Measurements from ENCODE around the gene FAXC. TPM values are rescaled to one million over a fixed set of nuclear protein-coding genes. Genes with fewer than 3 reads are reported as not detected.

FAXC gene
- total and polyA plus RNA-seq, 4 donors, result 11.7 to 51.9 (median 36.2) TPM

- Histone ChIP-seq H3K9me3 (ENCODE audit: control insufficient read depth, insufficient read depth, low read length) (no peaks in the 10 kb centered on the region), H3K4me1 (ENCODE audit: control insufficient read depth, insufficient read depth, low read length) (no peaks in the 10 kb centered on the region), H3K27me3 (ENCODE audit: control insufficient read depth, insufficient read depth, low read length) (no peaks in the 10 kb centered on the region), H3K36me3 (ENCODE audit: control insufficient read depth, insufficient read depth, low read length) (peaks cover 21% of the 10 kb centered on the region), H3K4me3 (ENCODE audit: low read depth, low read length) (no peak overlapping the region), H3K27ac (ENCODE audit: low read depth, low read length) (no peak overlapping the region)
- no peak for DNase-seq (ENCODE audit: low read depth in 4 of 6, low spot score in 6 of 6)
- no CpG with 5 or more reads among the region's 3 CpGs for WGBS (ENCODE audit: insufficient coverage)
These were observed 30.9 kb downstream of the FAXC start for GRCh38 chr6:99318566-99318965.

- Histone ChIP-seq H3K4me1 (ENCODE audit: control insufficient read depth, insufficient read depth, low read length) (no peaks in the 10 kb centered on the region), H3K27ac (ENCODE audit: low read depth, low read length) (no peak overlapping the region), H3K9me3 (ENCODE audit: control insufficient read depth, insufficient read depth, low read length) (no peaks in the 10 kb centered on the region), H3K27me3 (ENCODE audit: control insufficient read depth, insufficient read depth, low read length) (no peaks in the 10 kb centered on the region), H3K4me3 (ENCODE audit: low read depth, low read length) (no peak overlapping the region), H3K36me3 (ENCODE audit: control insufficient read depth, insufficient read depth, low read length) (peaks cover 8% of the 10 kb centered on the region)
- no CpG with 5 or more reads among the region's 2 CpGs for WGBS (ENCODE audit: insufficient coverage)
- DNase-seq (ENCODE audit: low read depth in 4 of 6, low spot score in 6 of 6), result no peak
These were observed 37.1 kb downstream of the FAXC start for GRCh38 chr6:99312354-99312753.

GRCh38 chr6:99310553-99310952, 38.9 kb downstream of the FAXC start:
- no peaks in the 10 kb centered on the region for H3K9me3 ChIP-seq (ENCODE audit: control insufficient read depth, insufficient read depth, low read length)
- no peak overlapping the region for H3K4me3 ChIP-seq (ENCODE audit: low read depth, low read length)
- DNase-seq (ENCODE audit: low read depth in 4 of 6, low spot score in 6 of 6), result no peak
- H3K36me3 ChIP-seq (ENCODE audit: control insufficient read depth, insufficient read depth, low read length), result peaks cover 13% of the 10 kb centered on the region
- no peaks in the 10 kb centered on the region for H3K27me3 ChIP-seq (ENCODE audit: control insufficient read depth, insufficient read depth, low read length)
- no peaks in the 10 kb centered on the region for H3K4me1 ChIP-seq (ENCODE audit: control insufficient read depth, insufficient read depth, low read length)
- H3K27ac ChIP-seq (ENCODE audit: low read depth, low read length), result no peak overlapping the region
- no CpG with 5 or more reads among the region's 1 CpG for WGBS (ENCODE audit: insufficient coverage)

DNA sequence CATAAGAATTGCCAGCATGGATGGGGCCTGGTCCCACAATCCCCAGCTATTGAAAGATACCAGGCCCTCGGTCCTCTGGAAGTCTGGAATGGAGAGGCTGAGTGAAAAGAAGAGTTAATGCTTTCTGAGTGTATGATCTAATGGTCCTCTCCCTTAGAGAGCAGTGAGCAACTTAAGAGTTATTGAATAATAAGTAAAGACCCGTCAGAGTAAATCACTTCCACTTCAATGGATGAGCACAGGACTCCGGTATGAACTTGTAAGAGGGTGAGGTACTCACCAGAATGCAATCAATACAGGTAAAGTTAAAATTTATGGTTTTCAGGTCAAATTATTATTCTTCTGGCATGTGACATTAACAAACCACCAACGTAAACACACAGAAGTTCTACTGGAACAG, 39.9 kb downstream of the FAXC start:
- H3K4me3 ChIP-seq (ENCODE audit: low read depth, low read length), result no peak overlapping the region
- no peaks in the 10 kb centered on the region for H3K9me3 ChIP-seq (ENCODE audit: control insufficient read depth, insufficient read depth, low read length)
- H3K27ac ChIP-seq (ENCODE audit: low read depth, low read length), result no peak overlapping the region
- H3K27me3 ChIP-seq (ENCODE audit: control insufficient read depth, insufficient read depth, low read length), result no peaks in the 10 kb centered on the region
- WGBS (ENCODE audit: insufficient coverage), result 89% methylated on average over 1 of the region's 4 CpGs
- peaks cover 9% of the 10 kb centered on the region for H3K36me3 ChIP-seq (ENCODE audit: control insufficient read depth, insufficient read depth, low read length)
- DNase-seq (ENCODE audit: low read depth in 4 of 6, low spot score in 6 of 6), result no peak
- H3K4me1 ChIP-seq (ENCODE audit: control insufficient read depth, insufficient read depth, low read length), result no peaks in the 10 kb centered on the region

DNA sequence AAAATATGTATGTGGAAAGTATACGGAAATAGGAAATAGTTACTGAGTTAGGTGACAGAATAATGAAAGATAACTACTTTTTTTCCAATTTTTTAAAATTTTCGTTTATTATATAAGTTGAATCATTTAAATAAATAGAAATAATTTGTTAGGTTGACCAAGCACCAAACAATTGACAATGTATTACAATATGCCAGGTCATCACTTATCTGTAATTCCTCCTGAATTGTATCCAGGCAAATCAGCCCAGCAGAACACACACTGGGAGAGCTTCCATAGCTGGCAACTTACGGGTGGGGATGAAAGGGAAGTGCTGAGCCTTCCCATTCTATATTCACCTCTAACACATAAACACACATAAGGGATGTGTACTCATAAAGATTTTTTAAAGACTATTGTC, 40.7 kb downstream of the FAXC start:
- Histone ChIP-seq H3K27ac (ENCODE audit: low read depth, low read length) (no peak overlapping the region), H3K36me3 (ENCODE audit: control insufficient read depth, insufficient read depth, low read length) (peaks cover 9% of the 10 kb centered on the region)

DNA sequence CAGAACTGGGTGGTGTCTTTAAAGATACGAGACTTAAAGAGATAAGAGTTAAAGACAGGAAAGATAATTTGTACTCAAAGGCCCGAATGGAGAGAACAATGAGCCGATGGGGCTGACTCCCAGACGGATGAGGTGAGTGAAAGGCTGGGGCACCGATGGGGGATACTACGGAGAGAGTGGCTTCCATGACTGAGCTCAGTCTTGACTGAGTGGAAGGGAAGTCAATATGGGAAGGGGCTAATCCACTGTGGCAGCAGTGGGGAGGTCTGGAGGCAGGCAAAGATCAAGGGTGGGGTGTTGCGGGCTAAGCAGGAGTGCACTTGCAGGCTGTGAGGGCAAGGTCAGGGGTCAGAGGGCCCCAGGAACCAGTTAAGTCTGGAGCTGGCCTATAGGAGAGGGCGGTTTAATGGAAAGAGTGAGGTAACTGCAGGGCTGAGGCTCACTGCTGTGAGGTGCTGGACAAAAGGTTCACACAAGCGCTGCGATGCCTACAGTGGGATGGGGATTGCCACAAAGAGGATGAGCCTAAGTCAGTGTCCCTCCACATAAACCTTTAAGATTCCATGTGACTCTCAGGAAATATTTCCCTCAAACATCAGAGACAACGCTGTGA, 42.1 kb downstream of the FAXC start:
- WGBS (ENCODE audit: insufficient coverage), result 78% methylated on average over 7 of the region's 11 CpGs
- no peak overlapping the region for H3K27ac ChIP-seq (ENCODE audit: low read depth, low read length)
- H3K27me3 ChIP-seq (ENCODE audit: control insufficient read depth, insufficient read depth, low read length), result no peaks in the 10 kb centered on the region
- H3K36me3 ChIP-seq (ENCODE audit: control insufficient read depth, insufficient read depth, low read length), result peaks cover 9% of the 10 kb centered on the region
- H3K4me1 ChIP-seq (ENCODE audit: control insufficient read depth, insufficient read depth, low read length), result no peaks in the 10 kb centered on the region
- no peaks in the 10 kb centered on the region for H3K9me3 ChIP-seq (ENCODE audit: control insufficient read depth, insufficient read depth, low read length)
- DNase-seq (ENCODE audit: low read depth in 4 of 6, low spot score in 6 of 6), result no peak
- no peak overlapping the region for H3K4me3 ChIP-seq (ENCODE audit: low read depth, low read length)

More for the DNA sequence above, 40.7 kb downstream of the FAXC start:
- no peak overlapping the region for H3K4me3 ChIP-seq (ENCODE audit: low read depth, low read length)
- H3K27me3 ChIP-seq (ENCODE audit: control insufficient read depth, insufficient read depth, low read length), result no peaks in the 10 kb centered on the region
- no CpG with 5 or more reads among the region's 3 CpGs for WGBS (ENCODE audit: insufficient coverage)
- no peak for DNase-seq (ENCODE audit: low read depth in 4 of 6, low spot score in 6 of 6)
- H3K9me3 ChIP-seq (ENCODE audit: control insufficient read depth, insufficient read depth, low read length), result no peaks in the 10 kb centered on the region
- no peaks in the 10 kb centered on the region for H3K4me1 ChIP-seq (ENCODE audit: control insufficient read depth, insufficient read depth, low read length)

GRCh38 chr6:99306341-99306740, 43.1 kb downstream of the FAXC start:
- Histone ChIP-seq H3K4me1 (ENCODE audit: control insufficient read depth, insufficient read depth, low read length) (no peaks in the 10 kb centered on the region), H3K27ac (ENCODE audit: low read depth, low read length) (no peak overlapping the region), H3K27me3 (ENCODE audit: control insufficient read depth, insufficient read depth, low read length) (no peaks in the 10 kb centered on the region), H3K9me3 (ENCODE audit: control insufficient read depth, insufficient read depth, low read length) (no peaks in the 10 kb centered on the region), H3K4me3 (ENCODE audit: low read depth, low read length) (no peak overlapping the region), H3K36me3 (ENCODE audit: control insufficient read depth, insufficient read depth, low read length) (peaks cover 14% of the 10 kb centered on the region)
- 75% methylated on average over 3 of the region's 3 CpGs for WGBS (ENCODE audit: insufficient coverage)
- no peak for DNase-seq (ENCODE audit: low read depth in 4 of 6, low spot score in 6 of 6)

- Histone ChIP-seq H3K36me3 (ENCODE audit: control insufficient read depth, insufficient read depth, low read length) (peaks cover 14% of the 10 kb centered on the region), H3K27ac (ENCODE audit: low read depth, low read length) (no peak overlapping the region), H3K4me3 (ENCODE audit: low read depth, low read length) (no peak overlapping the region), H3K27me3 (ENCODE audit: control insufficient read depth, insufficient read depth, low read length) (no peaks in the 10 kb centered on the region), H3K9me3 (ENCODE audit: control insufficient read depth, insufficient read depth, low read length) (no peaks in the 10 kb centered on the region), H3K4me1 (ENCODE audit: control insufficient read depth, insufficient read depth, low read length) (no peaks in the 10 kb centered on the region)
- 88% methylated on average over 5 of the region's 5 CpGs for WGBS (ENCODE audit: insufficient coverage)
- DNase-seq (ENCODE audit: low read depth in 4 of 6, low spot score in 6 of 6), result no peak
These were observed 44.4 kb downstream of the FAXC start for GRCh38 chr6:99305021-99305554.

- 95% methylated on average over 4 of the region's 5 CpGs for WGBS (ENCODE audit: insufficient coverage)
- H3K4me3 ChIP-seq (ENCODE audit: low read depth, low read length), result no peak overlapping the region
- no peaks in the 10 kb centered on the region for H3K27me3 ChIP-seq (ENCODE audit: control insufficient read depth, insufficient read depth, low read length)
- H3K36me3 ChIP-seq (ENCODE audit: control insufficient read depth, insufficient read depth, low read length), result peaks cover 10% of the 10 kb centered on the region
- DNase-seq (ENCODE audit: low read depth in 4 of 6, low spot score in 6 of 6), result no peak
- H3K9me3 ChIP-seq (ENCODE audit: control insufficient read depth, insufficient read depth, low read length), result no peaks in the 10 kb centered on the region
- no peak overlapping the region for H3K27ac ChIP-seq (ENCODE audit: low read depth, low read length)
- H3K4me1 ChIP-seq (ENCODE audit: control insufficient read depth, insufficient read depth, low read length), result no peaks in the 10 kb centered on the region
These were observed 52.1 kb downstream of the FAXC start for GRCh38 chr6:99297415-99297814.

- WGBS (ENCODE audit: insufficient coverage), result no CpG with 5 or more reads among the region's 1 CpG
- H3K36me3 ChIP-seq (ENCODE audit: control insufficient read depth, insufficient read depth, low read length), result peaks cover 7% of the 10 kb centered on the region
- H3K9me3 ChIP-seq (ENCODE audit: control insufficient read depth, insufficient read depth, low read length), result no peaks in the 10 kb centered on the region
- H3K27me3 ChIP-seq (ENCODE audit: control insufficient read depth, insufficient read depth, low read length), result no peaks in the 10 kb centered on the region
- no peak overlapping the region for H3K27ac ChIP-seq (ENCODE audit: low read depth, low read length)
- no peak overlapping the region for H3K4me3 ChIP-seq (ENCODE audit: low read depth, low read length)
- no peaks in the 10 kb centered on the region for H3K4me1 ChIP-seq (ENCODE audit: control insufficient read depth, insufficient read depth, low read length)
- DNase-seq (ENCODE audit: low read depth in 4 of 6, low spot score in 6 of 6), result no peak
These were observed 52.5 kb downstream of the FAXC start for GRCh38 chr6:99297006-99297405.
